Uterus (tissue), 2 donors: ENCODE measurements around the gene JUNB.
A peak's percentile ranks its signal among the peaks of the same experiment; 100 is the strongest.

ENCODE experiments used
- POLR2A ChIP-seq, 2 donors: fragments of 450-650 bp; IDR thresholded peaks; one replicate each; pipeline ENCODE4 v1.6.1; 2016; ENCODE audit warnings: antibody characterized with exemption in 2 of 2, mild to moderate bottlenecking in 1 of 2, moderate library complexity in 1 of 2
- TF ChIP-seq, protein P1 (sequence below), 4 experiments: fragments of 200-600 bp in 2 of 4; fragments of 450-650 bp in 2 of 4; sonication (generic) in 2 of 4; IDR thresholded peaks; one replicate each; pipeline ENCODE4 v1.5.1; 2016 to 2019; ENCODE audit warnings: antibody characterized with exemption in 4 of 4, mild to moderate bottlenecking in 2 of 4, moderate library complexity in 1 of 4

DNA sequence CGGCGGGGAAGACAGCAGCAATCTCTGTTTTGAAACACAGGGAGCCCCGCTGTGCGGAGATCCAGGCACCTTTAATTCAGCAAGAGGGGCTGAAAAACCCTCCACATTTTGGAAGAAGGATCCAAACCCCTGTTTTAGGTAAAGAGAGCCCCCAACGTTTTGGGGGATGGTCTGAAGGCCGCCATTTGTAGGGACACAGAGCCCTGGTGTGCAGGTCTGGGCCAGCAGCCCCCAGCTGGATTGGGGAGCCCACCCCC lies 12.5 kb upstream of the JUNB start:
- TF ChIP-seq POLR2A (IDR thresholded peaks at IDR 0.05), result peak in 1 of 2 donors; percentile 6
- TF ChIP-seq, protein P1, sequence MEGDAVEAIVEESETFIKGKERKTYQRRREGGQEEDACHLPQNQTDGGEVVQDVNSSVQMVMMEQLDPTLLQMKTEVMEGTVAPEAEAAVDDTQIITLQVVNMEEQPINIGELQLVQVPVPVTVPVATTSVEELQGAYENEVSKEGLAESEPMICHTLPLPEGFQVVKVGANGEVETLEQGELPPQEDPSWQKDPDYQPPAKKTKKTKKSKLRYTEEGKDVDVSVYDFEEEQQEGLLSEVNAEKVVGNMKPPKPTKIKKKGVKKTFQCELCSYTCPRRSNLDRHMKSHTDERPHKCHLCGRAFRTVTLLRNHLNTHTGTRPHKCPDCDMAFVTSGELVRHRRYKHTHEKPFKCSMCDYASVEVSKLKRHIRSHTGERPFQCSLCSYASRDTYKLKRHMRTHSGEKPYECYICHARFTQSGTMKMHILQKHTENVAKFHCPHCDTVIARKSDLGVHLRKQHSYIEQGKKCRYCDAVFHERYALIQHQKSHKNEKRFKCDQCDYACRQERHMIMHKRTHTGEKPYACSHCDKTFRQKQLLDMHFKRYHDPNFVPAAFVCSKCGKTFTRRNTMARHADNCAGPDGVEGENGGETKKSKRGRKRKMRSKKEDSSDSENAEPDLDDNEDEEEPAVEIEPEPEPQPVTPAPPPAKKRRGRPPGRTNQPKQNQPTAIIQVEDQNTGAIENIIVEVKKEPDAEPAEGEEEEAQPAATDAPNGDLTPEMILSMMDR (IDR thresholded peaks at IDR 0.05), result no peak
